NCI-H345 treated with DMSO at 0.1 percent for 48 hours (cell line): ENCODE results near the gene ABRAXAS1.
"Not testable (repeated sequence)": the region's sequence is repeated elsewhere in the genome, so short reads cannot be mapped to it uniquely, and the experiment has no call there.

Experiments used
- DNase-seq: peaks from one replicate; lab custom pipeline; 2025; ENCODE audit not compliant: unreplicated experiment; lab: John Stamatoyannopoulos, UW

ABRAXAS1 gene

GRCh38 chr4:83484500-83485461 is at the start of gene ABRAXAS1:
Gene ABRAXAS1 (minus strand): TSS chr4:83485100. CDS start chr4:83485072, 28 bp downstream.
- peak; percentile 62 for DNase-seq

DNA sequence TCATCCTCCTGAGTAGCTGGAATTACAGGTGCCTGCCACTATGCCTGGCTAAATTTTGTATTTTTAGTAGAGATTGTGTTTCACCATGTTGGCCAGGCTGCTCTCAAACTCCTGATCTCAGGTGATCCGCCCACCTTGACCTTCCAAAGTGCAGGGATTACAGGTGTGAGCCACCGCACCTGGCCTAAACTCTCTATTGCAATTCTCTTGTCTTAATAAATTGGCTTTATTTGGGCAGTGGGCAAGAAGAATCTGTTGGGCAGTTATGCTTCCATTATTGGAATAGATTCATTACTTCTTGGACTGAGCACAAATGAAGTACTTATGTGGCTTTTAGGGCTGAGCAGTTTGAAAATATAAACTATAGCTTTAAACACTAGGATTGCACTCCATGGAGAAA is 42.8 kb upstream of the ABRAXAS1 start:
- DNase-seq: no peak

DNA sequence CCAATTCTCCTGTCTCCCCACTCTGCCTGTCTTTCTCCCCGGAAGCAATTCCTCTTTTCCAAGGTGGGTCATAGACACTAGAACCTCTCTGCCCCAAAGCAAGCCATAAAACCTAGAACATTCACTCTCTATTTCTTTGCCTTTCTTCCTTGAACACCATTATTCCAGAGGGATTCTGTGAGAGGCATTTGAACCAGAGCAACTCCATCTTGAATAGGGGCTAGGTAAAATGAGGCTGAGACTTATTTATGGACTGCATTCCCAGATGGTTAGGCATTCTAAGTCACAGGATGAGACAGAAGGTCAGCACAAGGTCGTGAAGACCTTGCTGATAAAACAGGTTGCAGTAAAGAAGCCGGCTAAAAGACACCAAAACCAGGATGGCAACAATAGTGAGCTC is 37.3 kb upstream of the ABRAXAS1 start:
- DNase-seq: no peak

GRCh38 chr4:83516042-83516772 is 31.3 kb upstream of the ABRAXAS1 start:
- DNase-seq: no peak

DNA sequence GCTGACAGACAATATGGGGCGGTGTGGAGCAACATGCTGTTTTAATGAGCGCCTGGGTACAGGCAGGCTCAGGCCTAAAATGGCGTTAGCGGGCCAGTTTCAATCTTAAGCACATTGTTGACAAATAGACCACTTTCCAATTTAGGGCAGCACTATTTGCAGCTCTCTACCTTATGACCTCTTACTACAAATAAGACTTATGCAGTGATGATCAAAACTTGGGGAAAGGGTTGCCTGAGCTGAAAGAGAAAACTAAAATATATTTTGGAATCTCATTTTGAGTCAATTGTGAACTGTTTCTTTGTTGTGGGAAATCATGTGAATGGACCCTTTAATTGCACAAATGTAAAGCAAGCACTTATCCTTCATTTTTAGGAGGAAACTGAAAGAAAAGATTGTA is 25.5 kb upstream of the ABRAXAS1 start:
- no peak for DNase-seq

DNA sequence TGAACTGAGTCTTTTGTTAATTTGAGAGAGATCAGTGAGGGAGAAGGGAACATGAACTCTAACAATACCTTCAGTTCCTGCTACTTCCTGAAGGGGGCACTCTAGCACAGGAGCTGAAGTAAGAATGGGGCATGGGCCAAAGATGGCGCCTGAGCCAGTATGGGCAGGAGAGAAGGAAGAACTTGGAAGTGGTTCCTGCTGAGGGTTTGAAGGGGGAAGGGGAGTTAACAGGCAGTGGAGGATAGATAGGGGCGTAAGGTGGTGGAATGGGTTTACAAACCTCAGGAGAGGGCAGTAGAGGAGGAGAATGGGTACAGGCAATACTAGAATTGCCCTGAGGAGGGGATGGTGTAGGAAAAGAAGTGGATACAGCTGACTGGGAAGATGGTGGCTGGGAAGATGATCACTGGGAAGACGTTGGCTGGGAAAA is 24.3 kb upstream of the ABRAXAS1 start:
- not testable (repeated sequence) for DNase-seq

GRCh38 chr4:83504996-83505395 is 20.1 kb upstream of the ABRAXAS1 start:
- DNase-seq: no peak

- DNase-seq: no peak
Observed at GRCh38 chr4:83504503-83504902, 19.6 kb upstream of the ABRAXAS1 start.

DNA sequence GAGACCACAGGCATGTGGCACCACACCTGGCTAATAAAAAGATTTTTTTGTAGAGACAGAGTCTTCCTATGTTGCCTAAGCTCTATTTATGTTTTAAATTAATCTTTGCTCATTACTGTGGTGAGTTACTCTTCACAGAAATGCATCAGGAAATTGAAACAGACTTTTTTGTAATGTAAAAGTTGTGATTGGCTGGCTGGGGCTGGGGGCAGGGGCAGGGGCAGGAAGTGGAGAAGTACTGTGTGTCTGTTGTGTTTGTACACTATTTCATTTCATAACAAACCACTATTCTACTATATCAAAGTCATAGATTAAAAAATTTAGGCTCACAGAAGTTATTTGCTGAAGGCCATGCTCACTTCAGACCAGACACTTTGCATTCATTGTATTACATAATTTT is 19.1 kb upstream of the ABRAXAS1 start:
- no peak for DNase-seq

- not testable (repeated sequence) for DNase-seq
Observed at GRCh38 chr4:83501671-83502070, 16.8 kb upstream of the ABRAXAS1 start.

- no peak for DNase-seq
Observed at GRCh38 chr4:83498187-83498586, 13.3 kb upstream of the ABRAXAS1 start.

DNA sequence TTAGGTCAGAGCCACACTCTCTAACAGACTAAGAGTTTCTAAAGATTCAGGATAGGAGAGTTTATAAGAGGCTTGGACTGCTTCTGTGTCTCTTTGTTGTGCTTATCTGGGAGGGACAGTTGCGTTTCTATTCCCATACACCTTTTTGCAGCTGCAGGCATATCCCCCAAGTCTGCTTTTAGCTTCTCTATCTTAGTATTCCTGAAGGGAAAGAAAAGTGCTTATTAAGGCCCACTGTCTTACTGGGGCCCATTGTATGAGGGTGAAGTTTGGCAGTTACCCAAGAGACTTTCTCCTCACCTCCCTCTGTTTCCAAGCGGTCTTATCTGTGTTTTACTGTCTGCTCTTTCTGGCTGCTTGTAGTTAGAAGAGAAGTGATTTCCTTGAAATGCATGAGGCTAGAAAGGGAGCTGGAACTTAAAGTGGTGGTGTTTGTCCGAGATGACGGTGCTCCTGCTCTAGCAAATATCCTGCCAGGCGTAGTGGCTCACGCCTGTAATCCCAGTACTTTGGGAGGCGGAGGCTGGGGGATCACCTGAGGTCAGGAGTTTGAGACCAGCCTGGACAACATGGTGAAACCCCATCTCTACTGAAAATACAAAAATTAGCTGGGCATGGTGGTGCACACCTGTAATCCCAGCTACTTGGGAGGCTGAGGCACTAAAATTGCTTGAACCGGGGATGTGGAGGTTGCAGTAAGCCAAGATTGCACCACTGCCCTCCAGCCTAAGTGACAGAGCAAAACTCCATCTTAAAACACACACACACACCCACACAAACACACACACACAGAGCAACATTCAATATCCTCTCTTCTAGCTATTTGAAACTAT is 11.4 kb upstream of the ABRAXAS1 start:
- not testable (repeated sequence) for DNase-seq

DNA sequence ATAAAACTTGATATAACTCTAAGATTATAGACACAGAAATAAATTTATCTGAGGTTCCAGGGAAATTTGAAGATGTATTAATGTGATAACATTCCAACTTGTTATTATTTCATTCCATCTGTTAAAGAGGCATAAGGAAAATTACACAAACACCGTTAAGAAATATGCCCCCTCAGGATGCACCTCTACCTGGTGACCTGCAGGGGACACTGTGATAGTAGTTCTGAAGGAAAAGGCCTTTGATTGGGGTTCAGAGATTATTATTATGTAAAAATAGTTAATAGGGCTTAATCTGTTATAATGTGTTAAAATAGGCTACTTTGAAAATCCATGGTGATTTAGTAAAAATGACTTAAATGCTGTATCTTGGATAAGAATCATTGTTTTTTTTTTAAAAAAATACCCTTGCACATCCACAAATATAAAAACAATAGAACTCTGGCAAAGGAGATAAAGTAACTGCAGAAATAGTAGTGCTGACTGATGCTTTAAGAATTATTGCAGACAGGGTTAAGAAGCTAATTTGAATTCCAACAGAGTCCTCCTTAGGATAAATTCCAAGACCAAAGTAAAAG is 6.1 kb upstream of the ABRAXAS1 start:
- DNase-seq: no peak

DNA sequence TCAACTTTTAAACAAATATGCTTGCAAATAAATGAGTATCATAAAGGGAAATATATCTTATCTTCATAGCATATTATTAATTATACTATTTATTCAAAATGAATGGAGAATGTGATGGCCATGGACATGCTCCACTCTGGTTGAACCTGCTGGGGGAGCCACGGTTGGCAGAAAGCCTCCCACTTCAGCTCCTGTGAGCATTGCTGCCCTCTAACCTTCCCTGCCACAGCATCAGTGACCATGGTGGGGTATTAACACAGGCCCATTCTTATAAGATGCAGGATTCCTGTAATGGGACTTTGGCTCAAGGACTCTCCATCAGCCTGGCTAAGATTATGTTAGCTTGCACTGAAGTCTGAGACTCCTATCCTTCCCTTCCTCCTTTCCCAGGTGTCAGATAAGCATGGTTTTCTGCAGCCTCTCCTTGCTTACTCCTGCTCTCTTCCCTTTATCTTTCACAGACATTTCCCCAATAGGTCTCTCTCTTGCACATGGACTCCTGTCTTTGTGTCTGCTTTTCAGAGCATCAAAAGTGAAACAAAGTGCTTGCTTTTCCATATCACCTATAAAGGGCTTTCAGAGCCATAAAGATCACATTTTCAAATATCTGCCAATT is 4.9 kb upstream of the ABRAXAS1 start:
- DNase-seq: no peak

DNA sequence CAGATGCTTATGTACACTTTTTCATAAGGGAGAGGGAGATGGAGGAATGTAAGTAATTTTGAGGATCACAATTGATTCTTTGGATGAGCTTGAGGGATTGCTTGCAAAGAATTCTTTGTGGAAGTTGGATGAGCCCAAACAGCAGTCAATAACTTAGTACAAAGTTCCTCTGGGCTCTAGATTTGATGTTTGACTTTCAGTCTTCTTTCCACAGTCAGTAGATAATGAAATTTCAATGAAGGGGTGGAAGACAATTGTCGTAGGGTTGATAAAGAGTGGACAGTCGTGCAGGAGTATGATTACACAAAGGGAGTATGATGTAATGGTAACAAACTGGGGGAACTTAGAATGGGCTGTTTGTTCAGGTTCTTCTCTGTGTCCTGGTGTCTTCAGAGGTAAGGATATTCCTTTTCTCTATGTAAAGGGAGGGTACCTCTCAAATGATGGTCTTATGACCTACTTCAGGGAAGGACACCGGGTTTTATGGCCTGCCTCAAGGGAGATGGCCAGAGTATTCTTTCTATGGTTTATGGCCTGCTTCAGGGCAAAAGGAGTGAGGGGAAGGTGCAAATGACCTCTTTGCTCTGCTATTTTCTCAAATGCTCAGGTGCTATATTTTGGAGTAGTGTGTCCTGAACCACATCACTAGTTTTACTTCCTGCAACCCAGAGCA is 1.7 kb upstream of the ABRAXAS1 start:
- no peak for DNase-seq

DNA sequence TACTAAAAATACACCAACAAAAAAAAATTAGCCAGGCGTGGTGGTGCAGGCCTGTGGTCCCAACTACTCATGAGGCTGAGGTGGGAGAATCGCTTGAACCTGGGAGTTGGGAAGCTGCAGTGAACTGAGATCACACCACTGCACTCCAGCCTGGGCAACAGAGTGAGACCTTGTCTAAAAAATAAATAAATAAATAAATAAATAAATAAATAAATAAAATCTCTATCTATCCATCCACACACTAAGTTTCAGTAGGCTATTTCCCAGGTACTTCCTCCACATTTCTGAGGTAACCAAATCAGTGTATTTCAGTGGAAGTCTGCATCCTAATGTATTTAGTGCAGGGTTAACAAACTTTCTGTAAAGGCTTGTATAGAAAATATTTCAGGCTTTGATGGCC is 10.9 kb downstream of the ABRAXAS1 start:
- no peak for DNase-seq

DNA sequence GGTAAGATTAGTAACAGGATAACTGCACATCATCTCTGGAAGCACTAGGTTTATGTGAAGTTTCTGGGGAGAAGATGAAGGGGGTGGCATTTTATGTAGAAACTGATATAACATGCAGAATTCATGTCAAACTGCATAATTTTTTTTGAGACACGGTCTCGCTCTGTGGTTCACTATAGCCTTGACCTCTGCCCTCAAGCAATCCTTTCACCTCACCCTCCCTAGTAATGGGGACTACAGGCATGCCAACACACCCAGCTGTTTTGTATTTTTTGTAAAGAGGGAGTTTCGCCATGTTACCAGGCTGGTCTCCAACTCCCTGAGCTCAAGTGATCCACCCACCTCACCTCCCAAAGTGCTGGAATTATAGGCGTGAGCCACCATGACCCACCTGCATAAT is 11.5 kb downstream of the ABRAXAS1 start:
- DNase-seq: no peak

DNA sequence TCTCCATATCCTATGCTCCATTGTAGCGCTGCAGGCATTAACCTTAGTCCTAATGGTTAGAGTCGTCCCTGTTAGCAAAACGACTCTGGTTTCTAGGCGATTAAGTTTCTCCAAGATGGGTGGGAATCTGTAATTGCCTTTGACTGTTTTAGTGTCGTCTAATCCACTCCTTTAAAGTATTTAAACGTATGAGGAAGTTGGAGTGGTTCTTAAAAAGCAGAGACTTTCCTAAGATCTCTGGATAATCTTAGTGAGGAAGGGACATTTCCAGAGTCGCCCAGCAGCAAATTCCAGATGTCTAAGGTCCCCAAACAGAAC is 28.8 kb downstream of the ABRAXAS1 start:
- no peak for DNase-seq

GRCh38 chr4:83455281-83456183 is 29.4 kb downstream of the ABRAXAS1 start, which contains the start of the genes HELQ and MRPS18C:
Gene HELQ (minus strand): TSS chr4:83455823. CDS start chr4:83455693, 130 bp downstream.
Gene MRPS18C (plus strand): TSS chr4:83456058. CDS start chr4:83456078, 20 bp downstream.
- DNase-seq: peak; percentile 91
